HEK293 (cell line): Measurements from ENCODE around the gene TPBGL.

ENCODE experiments used
- CTCF ChIA-PET: fragments of 350-600 bp; formaldehyde crosslinking; extraction: SDS; loops from one replicate; lab custom pipeline; 2021; ENCODE audit warnings: antibody characterized with exemption; lab: Yijun Ruan, JAX
- POLR2A ChIA-PET: fragments of 300-600 bp; formaldehyde crosslinking; extraction: SDS; loops from one replicate; lab custom pipeline; 2020; ENCODE audit warnings: antibody characterized with exemption, inconsistent platforms; lab: Yijun Ruan, JAX
- H3K27ac ChIP-seq: fragments of 200-500 bp; sonication (Bioruptor generic); 2 replicates; pipeline ENCODE4 v1.5.1; 2014; ENCODE audit warnings: low read depth, low read length, control low read depth, inconsistent platforms; ENCODE audit errors: extremely low read depth
- H3K36me3 ChIP-seq, 2 experiments: fragments of 200-500 bp in 1 of 2; sonication (Bioruptor generic) in 1 of 2; 1 replicate in 1 of 2; 2 replicates in 1 of 2; pipeline ENCODE4 v1.5.1; 2014 to 2017; ENCODE audit warnings: inconsistent platforms in 2 of 2, low read length in 2 of 2; ENCODE audit not compliant: control insufficient read depth in 2 of 2, insufficient read depth in 1 of 2
- H3K4me1 ChIP-seq: fragments of 200-500 bp; sonication (Bioruptor generic); 2 replicates; pipeline ENCODE4 v1.5.1; 2014; ENCODE audit warnings: mild to moderate bottlenecking, low read length, inconsistent platforms; ENCODE audit not compliant: control insufficient read depth, insufficient read depth
- H3K4me3 ChIP-seq: 2 replicates; pipeline ENCODE4 v1.5.1; 2011; ENCODE audit warnings: low read depth, mild to moderate bottlenecking, control low read depth, low read length, moderate library complexity
- H3K9me3 ChIP-seq: fragments of 200-500 bp; sonication (Bioruptor generic); 2 replicates; pipeline ENCODE4 v1.5.1; 2014; ENCODE audit warnings: low read depth, low read length, inconsistent platforms; ENCODE audit not compliant: control insufficient read depth, insufficient read depth
- IKZF3 ChIP-seq: fragments of 450-650 bp; IDR thresholded peaks from 2 replicates; pipeline ENCODE4 v1.5.0; 2018; ENCODE audit warnings: missing biosample characterization, mild to moderate bottlenecking, missing genetic modification characterization, moderate library complexity
- PRDM1 ChIP-seq: fragments of 450-650 bp; formaldehyde crosslinking; IDR thresholded peaks from 2 replicates; pipeline ENCODE4; 2016; ENCODE audit warnings: missing biosample characterization, missing genetic modification characterization
- PRDM10 ChIP-seq: fragments of 450-650 bp; formaldehyde crosslinking; IDR thresholded peaks from 2 replicates; pipeline ENCODE4 v1.5.1; 2016; ENCODE audit warnings: missing biosample characterization, missing genetic modification characterization
- PRDM4 ChIP-seq: fragments of 450-650 bp; formaldehyde crosslinking; IDR thresholded peaks from 2 replicates; pipeline ENCODE4 v1.5.1; 2017; ENCODE audit warnings: missing biosample characterization, missing genetic modification characterization
- PRDM6 ChIP-seq: fragments of 450-650 bp; formaldehyde crosslinking; IDR thresholded peaks from 2 replicates; pipeline ENCODE4 v1.5.1; 2017; ENCODE audit warnings: missing biosample characterization, missing genetic modification characterization
- SP7 ChIP-seq: fragments of 450-650 bp; formaldehyde crosslinking; IDR thresholded peaks from 2 replicates; pipeline ENCODE4 v1.5.1; 2016; ENCODE audit warnings: missing biosample characterization, missing genetic modification characterization
- YY2 ChIP-seq: fragments of 450-650 bp; formaldehyde crosslinking; IDR thresholded peaks from 2 replicates; pipeline ENCODE4 v1.5.1; 2016; ENCODE audit warnings: missing biosample characterization, missing genetic modification characterization
- ZBTB11 ChIP-seq: fragments of 450-650 bp; formaldehyde crosslinking; conservative IDR thresholded peaks from 2 replicates; pipeline ENCODE4 v1.5.1; 2016; ENCODE audit warnings: low read depth, missing biosample characterization, missing genetic modification characterization
- ZNF10 ChIP-seq: fragments of 450-650 bp; formaldehyde crosslinking; IDR thresholded peaks from 2 replicates; pipeline ENCODE4 v1.5.1; 2017; ENCODE audit warnings: missing biosample characterization, missing genetic modification characterization
- ZNF138 ChIP-seq: fragments of 450-650 bp; formaldehyde crosslinking; IDR thresholded peaks from 2 replicates; pipeline ENCODE4 v1.5.1; 2016; ENCODE audit warnings: missing biosample characterization, missing genetic modification characterization, borderline replicate concordance
- ZNF140 ChIP-seq: fragments of 450-650 bp; formaldehyde crosslinking; IDR thresholded peaks from 2 replicates; pipeline ENCODE4 v1.5.1; 2016; ENCODE audit warnings: missing biosample characterization, missing genetic modification characterization
- ZNF146 ChIP-seq: fragments of 450-650 bp; formaldehyde crosslinking; IDR thresholded peaks from 2 replicates; pipeline ENCODE4 v1.5.1; 2016; ENCODE audit warnings: missing biosample characterization, missing genetic modification characterization
- ZNF202 ChIP-seq: fragments of 450-650 bp; formaldehyde crosslinking; IDR thresholded peaks from 2 replicates; pipeline ENCODE4 v1.5.1; 2016; ENCODE audit warnings: missing biosample characterization, missing genetic modification characterization, borderline replicate concordance
- ZNF341 ChIP-seq: fragments of 450-650 bp; formaldehyde crosslinking; IDR thresholded peaks from 2 replicates; pipeline ENCODE4; 2016; ENCODE audit warnings: low read depth, missing biosample characterization, missing genetic modification characterization
- ZNF513 ChIP-seq: fragments of 450-650 bp; IDR thresholded peaks from 2 replicates; pipeline ENCODE4 v1.5.1; 2018; ENCODE audit warnings: missing biosample characterization, missing genetic modification characterization
- ZNF558 ChIP-seq: fragments of 450-650 bp; formaldehyde crosslinking; IDR thresholded peaks from 2 replicates; pipeline ENCODE4 v1.5.1; 2016; ENCODE audit warnings: missing biosample characterization, missing genetic modification characterization
- ZNF624 ChIP-seq: fragments of 450-650 bp; formaldehyde crosslinking; IDR thresholded peaks from 2 replicates; pipeline ENCODE4 v1.5.1; 2017; ENCODE audit warnings: missing biosample characterization, missing genetic modification characterization
- ZNF768 ChIP-seq: fragments of 450-650 bp; formaldehyde crosslinking; IDR thresholded peaks from 2 replicates; pipeline ENCODE4 v1.5.1; 2018; ENCODE audit warnings: missing biosample characterization, mild to moderate bottlenecking, missing genetic modification characterization
- ZNF776 ChIP-seq: fragments of 450-650 bp; formaldehyde crosslinking; IDR thresholded peaks from 2 replicates; pipeline ENCODE4 v1.5.0; 2017; ENCODE audit warnings: missing biosample characterization, missing genetic modification characterization, borderline replicate concordance
- ZSCAN30 ChIP-seq: fragments of 450-650 bp; IDR thresholded peaks from 2 replicates; pipeline ENCODE4 v1.5.1; 2018; ENCODE audit warnings: missing biosample characterization, mild to moderate bottlenecking, missing genetic modification characterization, moderate library complexity

TPBGL gene

GRCh38 chr11:75264356-75264755, 23.8 kb downstream of the TPBGL start (continued):
- TF ChIP-seq PRDM10 (tag by site-specific recombination) (no peak), ZNF624 (tag by site-specific recombination) (no peak), ZNF768 (no peak), ZNF10 (tag by site-specific recombination) (no peak), SP7 (tag by site-specific recombination) (no peak), ZSCAN30 (tag by site-specific recombination) (no peak), ZNF341 (no peak), ZBTB11 (tag by site-specific recombination) (no peak), ZNF140 (no peak), PRDM4 (no peak), ZNF146 (no peak)

GRCh38 chr11:75264971-75265370, 24.4 kb downstream of the TPBGL start:
- no peak overlapping the region for H3K27ac ChIP-seq
- CTCF ChIA-PET: interaction anchor here (0.5 to 1.6 kb wide), 4 partner anchors 11 to 105 kb away, joined by 3 to 5 read pairs (median 3); no protein-coding TSS in a partner anchor
- H3K4me1 ChIP-seq: no peaks in the 10 kb centered on the region
- H3K36me3 ChIP-seq: no peaks in the 10 kb centered on the region
- TF ChIP-seq ZNF10 (tag by site-specific recombination) (no peak), ZNF341 (no peak), SP7 (tag by site-specific recombination) (no peak), ZNF558 (tag by site-specific recombination) (no peak)
- TF ChIP-seq, all 188 proteins: peak for 0
- POLR2A ChIA-PET: no interaction called here
- Histone ChIP-seq H3K4me3 (no peak overlapping the region), H3K9me3 (no peaks in the 10 kb centered on the region)

- no peaks in the 10 kb centered on the region for H3K36me3 ChIP-seq
- no peaks in the 10 kb centered on the region for H3K9me3 ChIP-seq
- CTCF ChIA-PET: interaction anchor here (1.2 kb wide), 1 partner anchor 10 kb away, joined by 3 read pairs; no protein-coding TSS in a partner anchor
- POLR2A ChIA-PET: no interaction called here
- H3K4me1 ChIP-seq: no peaks in the 10 kb centered on the region
- H3K4me3 ChIP-seq: no peak overlapping the region
- H3K27ac ChIP-seq: no peak overlapping the region
- TF ChIP-seq YY2 (tag by site-specific recombination): no peak
- TF ChIP-seq ZNF202 (tag by site-specific recombination): no peak
- TF ChIP-seq ZNF776 (tag by site-specific recombination): no peak
- TF ChIP-seq PRDM6 (tag by site-specific recombination): no peak
- TF ChIP-seq ZNF513 (tag by site-specific recombination): no peak
- TF ChIP-seq ZNF138 (tag by site-specific recombination): no peak
- no peak for TF ChIP-seq IKZF3 (tag by site-specific recombination)
- TF ChIP-seq PRDM1 (tag by site-specific recombination): no peak
Observed at GRCh38 chr11:75265851-75266531, 25.4 kb downstream of the TPBGL start.
